Measurements from ENCODE around the gene FATE1.

- TF ChIP-seq CTCF (IDR thresholded peaks at IDR 0.05; ENCODE audit: low read depth, low read length, missing input control) (no peak), EGR1 (IDR thresholded peaks at IDR 0.05; ENCODE audit: low read depth in 2 of 2) (no peak), MAX (IDR thresholded peaks at IDR 0.05) (no peak), RXRA (IDR thresholded peaks at IDR 0.05) (no peak)
Observed at GRCh38 chrX:151742311-151742710, 26.5 kb downstream of the FATE1 start.

All from liver (tissue), 3 donors.